NCI-H2227 (cell line): ENCODE results near the gene RNF182.
"Not testable (repeated sequence)": the region's sequence is repeated elsewhere in the genome, so short reads cannot be mapped to it uniquely, and the experiment has no call there.

Experiments
- DNase-seq: peaks from one replicate; lab custom pipeline; 2025; ENCODE audit not compliant: unreplicated experiment; lab: John Stamatoyannopoulos, UW

RNF182 gene

DNA sequence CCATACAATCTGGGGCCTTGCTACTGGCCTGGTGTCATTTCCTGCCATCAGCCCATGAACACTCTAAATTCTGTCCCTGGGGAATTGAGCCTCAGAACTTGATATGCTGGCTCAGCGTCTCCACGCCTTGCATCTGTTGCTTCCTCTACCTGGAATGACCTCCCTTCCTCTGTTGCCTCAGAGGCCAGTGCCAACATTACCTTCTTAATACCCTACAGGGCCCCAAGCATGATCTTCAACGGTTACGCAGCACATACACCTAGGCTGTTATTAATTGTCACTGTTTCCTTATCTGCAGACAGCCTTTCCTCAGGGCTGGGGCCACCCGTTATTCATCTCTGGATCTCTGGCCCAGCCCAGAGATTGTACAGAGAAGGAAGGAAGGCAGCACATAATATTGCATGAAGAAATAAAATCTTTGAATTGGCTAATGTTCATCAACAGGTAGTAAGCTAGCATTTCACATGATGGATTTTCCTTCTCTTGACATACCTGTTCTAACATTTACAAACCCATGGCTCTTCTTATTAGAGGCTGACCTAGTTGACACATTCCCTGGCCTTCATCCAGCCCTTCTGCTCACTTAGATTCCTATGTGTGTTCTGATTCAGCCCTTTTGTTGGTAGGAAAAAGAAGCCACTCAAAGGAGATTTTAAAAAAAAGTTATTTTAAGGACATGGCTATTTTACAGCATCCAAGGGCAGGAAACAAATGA, 8.4 kb upstream of the RNF182 start:
- DNase-seq, result no peak

DNA sequence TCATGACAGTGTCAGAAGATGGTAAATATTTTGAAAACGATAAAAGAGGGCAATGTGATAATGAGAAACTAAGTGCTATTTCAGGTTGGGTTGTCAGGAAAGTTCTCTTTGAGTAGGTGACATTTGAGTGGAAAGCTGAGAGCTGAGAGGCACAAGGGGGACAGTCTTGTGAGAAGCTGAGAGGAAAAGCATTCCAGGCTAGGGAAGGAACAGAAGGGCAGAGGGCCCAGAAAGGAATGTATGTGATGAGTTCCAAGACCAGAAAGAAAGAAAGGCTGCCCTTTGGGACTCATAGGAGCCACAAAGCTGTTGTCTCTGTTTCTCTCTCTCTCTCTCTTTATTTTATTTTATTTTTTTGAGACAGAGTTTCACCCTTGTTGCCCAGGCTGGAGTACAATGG, 7.6 kb upstream of the RNF182 start:
- no peak for DNase-seq

DNA sequence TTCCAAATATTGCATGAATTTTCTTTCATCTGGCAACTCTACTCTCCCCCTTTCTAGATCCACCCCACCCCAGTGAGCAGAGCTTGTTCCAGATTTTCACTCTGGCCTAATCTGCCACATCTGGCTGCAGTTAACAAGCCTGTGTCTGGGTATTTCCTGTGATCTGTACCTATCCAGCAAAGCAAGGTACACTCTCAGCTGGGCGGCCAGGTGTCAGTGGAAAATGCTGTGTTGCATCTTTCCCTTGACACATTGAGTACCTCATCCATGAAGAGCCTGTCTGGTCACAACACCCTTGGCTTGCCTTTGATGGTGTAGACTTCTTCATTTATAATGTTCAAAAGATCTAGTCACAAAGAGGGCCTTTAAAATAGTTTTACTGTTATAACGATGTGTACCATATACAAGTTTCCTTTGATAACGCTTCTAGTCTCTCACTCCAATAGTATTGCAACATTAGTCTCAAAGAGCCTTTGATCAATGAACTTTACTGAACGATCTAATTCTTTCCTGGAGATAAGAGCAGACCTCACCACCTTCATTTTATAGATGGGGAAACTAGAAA, 6.0 kb upstream of the RNF182 start:
- no peak for DNase-seq

DNA sequence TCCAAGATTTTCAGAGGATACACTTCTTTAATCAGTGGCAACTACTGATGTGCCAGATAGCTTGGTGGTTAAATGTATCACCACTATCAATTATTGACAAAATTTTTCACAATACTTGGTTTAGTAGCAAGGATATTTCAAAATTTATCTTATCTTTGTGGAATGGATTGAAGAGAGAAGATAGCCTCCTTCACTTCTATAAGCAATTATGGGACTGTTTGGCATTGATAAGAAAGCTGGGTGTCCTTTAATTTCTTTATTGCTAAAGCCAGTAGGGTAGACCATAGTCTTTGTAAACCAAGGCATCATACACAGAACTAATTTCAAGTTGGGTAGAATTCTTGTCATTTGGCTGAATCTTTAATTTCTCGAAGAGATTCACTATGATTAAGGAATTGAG, 4.9 kb upstream of the RNF182 start:
- no peak for DNase-seq

DNA sequence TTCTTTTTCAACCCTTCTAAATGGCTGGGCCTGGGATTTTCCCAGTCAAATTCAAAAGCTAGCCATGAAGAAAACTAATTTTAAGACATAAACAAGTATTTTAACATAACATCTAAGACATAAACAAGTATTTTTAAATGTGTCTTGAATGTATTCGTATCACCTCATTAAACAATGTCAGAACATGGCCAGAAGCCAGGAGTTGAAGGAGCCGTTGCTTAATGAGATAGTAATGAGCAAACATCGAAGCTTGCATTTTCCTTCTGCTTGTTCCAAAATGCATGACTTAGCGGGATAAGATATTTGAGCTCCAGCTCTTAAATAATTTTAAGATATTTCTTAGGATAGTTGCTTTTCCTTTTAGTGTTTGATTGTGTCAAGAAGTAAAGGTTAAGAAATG, 4.2 kb upstream of the RNF182 start:
- DNase-seq, result no peak

DNA sequence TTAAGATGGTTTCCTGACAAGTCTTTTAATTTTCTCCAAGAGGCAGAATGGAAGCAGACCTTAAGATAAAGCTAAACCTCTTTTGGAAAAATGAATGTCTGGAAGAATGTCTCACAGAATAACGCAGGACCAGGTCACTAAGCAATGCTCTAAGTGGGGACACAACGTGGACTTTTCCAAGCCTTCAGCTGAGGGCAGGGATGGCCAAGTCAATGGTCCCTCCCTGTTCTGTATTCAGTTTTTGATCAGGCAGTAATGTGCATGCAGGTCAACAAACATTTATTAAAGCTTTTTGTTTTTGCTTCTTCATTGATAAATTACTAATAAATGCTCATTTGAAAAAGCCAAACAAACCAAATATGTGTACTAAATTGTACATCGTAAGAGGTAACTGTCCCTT, 2.0 kb upstream of the RNF182 start:
- no peak for DNase-seq

DNA sequence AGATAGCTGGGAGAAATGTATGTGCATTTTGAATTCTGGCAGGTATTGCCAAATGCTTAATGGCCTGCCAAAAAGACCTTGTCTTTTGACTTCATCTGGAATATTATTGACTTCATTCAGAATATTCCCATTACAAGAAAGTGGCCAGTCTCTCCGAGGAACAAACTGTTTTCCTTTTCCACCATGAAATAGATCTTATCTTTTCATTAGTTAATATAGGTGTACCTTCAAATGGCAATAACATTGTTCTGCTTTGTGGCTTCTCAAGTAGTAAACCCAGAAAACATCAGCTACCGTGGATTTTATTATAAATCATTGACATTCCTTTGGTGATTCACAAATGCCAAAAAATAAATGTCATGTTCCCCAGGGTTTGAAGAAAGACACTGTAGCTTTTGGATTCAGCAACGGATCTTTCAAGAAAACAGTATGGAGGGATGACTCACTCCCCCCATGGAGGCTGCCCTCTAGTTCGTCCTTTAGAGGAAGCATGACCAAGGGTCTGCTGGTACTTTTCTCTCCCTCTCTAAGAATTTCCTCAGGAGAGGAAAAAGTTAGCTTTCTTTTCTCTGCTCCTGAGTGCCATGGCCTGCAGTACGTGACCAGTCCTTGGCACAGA, 1.1 kb upstream of the RNF182 start:
- DNase-seq, result no peak

DNA sequence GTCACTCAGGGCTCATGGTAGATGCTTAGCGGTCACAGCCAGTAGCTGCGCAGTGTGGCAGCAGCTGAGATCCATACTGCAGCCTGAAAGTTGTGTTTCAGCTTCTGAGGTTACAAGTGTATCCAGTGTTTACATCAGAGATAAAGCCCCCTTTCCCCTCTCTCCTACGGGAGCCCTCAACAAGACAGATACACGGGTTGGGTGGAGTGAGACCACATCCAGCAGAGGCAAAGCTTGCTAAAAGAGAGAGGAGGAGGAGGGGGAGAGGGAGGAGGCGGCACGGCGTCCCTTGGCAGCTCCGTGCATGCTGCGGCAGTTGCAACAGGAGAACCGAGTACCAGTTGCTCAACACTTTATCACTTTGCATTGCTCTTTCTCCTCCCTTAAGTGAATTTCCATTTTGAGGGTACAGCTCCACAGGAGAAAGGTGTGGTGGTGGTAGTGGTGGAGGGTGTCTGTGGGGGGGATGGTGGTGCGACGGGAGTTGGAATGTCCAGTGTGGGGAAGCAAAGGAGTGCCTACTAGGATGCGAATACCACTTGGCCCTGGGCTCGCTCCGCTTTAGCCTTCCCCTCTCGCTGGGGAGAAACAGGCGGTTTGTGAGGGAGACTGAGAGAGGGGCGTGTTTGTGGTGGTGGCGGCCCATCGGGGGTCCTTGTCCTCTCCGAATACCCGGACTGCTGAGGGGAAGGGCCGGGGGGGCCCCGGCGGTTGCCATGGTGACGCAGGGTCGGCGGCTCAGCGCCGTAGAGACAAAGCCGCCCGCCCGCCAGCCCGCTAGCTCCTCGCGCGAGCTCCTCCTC, 405 bp upstream of the RNF182 start:
- DNase-seq, result peak; percentile 92

DNA sequence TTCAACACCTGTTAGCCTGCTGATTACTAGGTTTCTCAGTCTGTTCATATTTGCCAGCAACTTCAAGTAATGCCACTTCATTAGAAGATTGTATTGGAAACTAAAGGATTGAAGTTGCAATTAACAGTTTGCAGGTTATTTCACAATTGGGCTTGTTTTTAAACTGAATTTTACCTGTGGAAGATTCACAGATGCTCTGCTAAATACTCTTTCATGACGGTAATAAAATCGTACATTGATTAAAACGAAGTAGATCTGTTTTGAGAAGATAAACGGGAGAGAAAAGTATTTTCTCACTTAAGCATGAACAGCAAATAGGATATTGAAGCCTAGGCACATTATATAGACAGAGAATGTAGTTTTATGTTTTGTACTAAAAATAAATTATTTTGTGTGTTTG, 1.6 kb downstream of the RNF182 start:
- no peak for DNase-seq

DNA sequence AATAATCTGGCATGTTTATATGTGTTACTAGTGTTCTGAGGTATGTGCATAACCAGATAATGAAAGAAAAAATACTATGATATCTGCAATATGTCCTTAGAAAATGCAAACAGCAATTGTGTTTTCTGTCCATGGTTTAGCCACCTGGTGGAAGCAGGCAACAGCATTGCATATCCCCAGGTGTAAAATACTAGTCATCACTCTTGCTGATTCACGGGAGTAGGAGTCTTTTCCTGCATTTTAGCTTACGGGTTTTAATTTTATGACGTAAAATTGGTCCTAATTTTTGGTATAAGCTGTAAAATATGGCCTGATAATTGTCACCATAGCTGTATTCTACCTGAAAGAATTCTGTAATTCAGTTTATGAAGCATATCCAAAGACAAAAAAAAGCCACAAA, 2.5 kb downstream of the RNF182 start:
- no peak for DNase-seq

DNA sequence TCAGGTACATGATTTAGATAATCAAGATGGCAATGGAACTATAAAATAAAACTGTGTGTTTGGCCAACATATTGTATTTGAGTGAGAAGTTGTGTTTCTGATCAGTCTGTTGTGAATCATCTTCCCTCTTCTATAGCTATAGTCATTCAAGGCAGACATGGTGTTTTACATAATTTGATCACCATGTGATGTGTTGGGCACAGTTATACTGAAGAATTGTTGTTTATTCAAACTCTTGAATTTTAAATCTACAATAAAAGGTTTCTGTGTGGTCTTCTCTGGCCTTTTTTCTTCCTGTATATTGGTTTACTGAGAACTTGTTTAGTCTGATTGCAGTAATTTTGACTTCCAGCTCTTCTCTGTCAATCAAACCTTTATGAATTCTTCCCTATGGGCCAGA, 4.4 kb downstream of the RNF182 start:
- DNase-seq, result no peak

DNA sequence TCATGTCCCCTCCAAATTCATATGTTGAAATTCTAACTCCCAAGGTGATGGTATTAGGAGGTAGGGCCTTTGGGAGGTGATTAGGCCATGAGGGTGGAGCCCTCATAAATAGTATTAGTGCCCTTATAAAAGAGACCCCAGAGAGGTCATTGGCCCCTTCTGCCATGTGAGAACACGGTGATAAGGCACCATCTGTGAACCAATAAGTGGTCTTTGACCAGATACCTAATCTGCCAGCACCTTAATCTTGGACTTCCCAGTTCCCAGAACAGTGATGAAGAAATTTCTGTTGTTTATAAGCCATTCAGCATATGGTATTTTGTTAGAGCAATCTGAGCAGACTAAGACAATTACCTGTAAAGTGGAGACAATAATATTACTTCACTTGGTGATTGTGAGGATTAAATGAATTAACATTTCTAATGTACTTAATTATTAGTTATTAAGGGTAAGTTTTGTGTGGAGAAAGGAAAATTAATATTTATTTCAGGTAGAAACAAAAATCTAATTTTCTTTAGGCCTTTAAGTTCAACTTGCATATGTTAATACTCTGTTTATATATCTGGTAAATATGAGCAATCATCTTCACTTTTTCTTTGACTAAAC, 7.1 kb downstream of the RNF182 start:
- DNase-seq, result no peak

DNA sequence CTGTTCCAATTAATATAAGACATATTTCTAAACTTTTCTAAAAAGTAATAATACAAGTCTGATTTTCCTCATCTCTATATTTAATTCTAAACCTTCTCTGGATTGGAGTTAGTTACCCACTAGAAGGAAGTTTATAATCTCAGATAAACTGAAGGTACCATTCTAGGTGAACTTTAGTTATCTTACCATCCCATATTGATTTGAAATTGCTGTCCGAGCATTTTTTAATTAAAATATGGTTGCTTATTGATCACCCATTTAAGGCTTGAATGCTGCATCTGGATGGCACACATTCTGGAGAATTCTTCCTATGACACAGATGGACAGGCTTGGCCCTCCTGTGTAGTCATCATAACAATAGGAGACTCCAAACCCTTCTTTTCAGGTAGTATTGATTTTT, 8.0 kb downstream of the RNF182 start:
- DNase-seq, result no peak

DNA sequence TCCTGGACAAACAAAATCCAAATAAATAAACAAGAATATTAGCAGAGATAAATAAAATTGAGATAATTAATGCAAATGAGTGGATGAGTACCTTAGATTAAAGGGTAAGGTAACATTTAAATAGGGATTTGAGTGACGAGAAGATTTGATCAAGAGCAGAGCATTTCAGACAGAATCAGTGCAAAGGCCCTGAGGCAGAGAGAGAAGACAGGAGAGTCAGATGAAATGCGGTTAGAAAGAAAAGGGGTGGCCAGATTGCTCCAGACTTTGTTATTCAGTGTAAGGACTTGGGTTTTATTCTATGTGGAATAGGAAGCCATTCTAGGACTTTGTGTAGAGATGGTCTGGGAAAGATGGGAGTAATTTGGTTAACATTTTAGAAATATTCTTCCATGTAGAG, 10.0 kb downstream of the RNF182 start:
- no peak for DNase-seq

DNA sequence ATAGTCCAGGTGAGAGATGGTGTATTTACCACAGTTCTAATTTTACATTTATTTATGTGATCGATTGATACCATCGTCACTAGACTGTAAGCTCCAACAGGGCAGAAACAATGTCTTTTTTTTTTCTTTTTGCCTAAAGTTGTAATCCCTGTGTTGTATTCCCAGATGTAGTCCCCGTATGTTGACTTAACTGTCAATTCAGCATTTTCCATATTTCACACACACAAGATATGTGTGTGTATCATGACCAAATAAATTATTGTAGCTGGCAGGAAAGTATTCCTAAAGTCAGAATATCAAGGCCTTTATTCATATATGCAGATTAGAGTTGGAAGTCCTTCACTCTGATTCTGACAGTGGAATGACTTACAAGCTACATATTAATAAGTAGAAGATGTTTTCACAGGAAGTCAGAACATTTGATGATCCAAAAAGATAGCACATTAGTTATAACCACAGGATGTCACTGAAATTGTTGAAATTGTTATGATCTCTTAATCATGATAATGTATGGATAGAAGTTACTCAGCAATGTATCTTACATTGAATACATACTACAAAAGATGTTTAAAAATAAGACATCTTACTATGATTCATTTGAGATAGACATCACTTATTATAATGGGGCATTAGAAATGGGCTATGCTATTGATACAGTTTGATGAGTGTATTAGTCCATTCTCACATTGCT, 10.6 kb downstream of the RNF182 start:
- no peak for DNase-seq

DNA sequence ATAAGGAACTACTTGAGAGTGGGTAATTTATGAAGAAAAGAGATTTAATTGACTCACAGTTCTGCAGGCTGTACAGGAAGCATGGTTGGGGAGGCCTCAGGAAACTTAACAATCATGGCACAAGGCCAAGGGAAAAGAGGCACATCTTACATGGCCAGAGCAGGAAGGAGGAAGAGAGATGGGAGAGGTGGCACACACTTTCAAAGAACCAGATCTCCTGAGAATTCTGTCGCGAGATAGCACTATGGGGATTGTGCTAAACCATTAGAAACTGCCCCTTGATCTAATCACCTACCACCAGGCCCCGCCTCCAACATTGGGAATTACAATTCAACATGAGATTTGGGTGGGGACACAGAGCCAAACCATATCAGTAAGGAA, 11.1 kb downstream of the RNF182 start:
- not testable (repeated sequence) for DNase-seq

DNA sequence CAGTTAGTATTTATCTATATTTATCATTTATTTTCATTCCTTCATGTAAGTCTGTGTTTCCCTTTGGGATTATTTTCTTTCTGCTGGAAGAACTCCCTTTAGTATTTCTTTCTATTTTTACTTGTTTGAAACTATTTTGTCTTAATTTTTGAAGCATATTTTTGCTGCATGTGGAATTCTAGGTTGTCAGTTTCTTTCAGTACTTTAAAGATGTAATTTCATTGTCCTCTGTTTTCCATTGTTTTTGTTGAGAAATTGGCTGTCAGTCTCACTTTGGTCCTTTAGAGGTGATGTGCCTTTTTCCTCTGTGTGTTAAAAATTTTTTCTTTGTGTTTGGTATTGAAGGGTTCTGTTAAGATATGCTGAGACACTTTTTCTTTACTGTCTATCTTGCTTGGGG, 17.1 kb downstream of the RNF182 start:
- DNase-seq, result no peak

DNA sequence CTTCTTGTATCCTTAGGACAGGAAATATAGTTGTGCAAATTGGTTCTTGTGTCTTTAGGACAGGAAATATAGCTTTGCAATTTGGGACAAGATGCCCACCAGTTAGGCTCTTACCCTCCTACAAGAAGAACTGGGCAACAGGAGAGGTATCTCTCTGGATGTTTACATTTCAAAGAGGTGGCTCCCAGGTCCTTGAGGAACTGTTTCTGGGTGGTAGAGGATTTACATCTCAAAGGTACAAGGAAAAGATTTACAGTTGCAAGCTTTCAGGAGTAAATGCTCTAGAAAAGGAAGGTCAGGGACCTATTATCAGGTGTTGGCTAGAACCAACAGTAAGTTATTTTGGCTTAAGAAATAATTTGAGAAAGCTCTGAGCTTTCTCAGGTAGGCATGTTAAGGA, 19.2 kb downstream of the RNF182 start:
- no peak for DNase-seq

DNA sequence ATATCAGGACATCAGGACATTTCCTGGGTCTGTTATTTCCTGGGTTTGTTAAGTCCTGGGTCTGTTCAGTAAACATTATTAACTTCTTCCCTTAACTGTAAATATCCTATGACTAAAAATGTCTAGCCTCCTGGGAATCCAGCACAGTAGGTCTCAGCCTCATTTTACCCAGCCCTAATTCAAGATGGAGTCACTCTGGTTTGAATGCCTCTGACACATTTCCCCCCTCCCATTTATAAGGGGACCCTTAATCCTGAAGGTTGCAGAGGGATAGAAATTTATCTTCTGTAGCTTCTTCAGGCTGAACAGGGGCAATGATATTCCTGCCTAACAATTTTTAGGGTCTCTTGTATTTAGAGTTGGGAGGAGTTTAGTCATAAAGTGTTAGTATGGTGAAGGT, 21.8 kb downstream of the RNF182 start:
- DNase-seq, result no peak

DNA sequence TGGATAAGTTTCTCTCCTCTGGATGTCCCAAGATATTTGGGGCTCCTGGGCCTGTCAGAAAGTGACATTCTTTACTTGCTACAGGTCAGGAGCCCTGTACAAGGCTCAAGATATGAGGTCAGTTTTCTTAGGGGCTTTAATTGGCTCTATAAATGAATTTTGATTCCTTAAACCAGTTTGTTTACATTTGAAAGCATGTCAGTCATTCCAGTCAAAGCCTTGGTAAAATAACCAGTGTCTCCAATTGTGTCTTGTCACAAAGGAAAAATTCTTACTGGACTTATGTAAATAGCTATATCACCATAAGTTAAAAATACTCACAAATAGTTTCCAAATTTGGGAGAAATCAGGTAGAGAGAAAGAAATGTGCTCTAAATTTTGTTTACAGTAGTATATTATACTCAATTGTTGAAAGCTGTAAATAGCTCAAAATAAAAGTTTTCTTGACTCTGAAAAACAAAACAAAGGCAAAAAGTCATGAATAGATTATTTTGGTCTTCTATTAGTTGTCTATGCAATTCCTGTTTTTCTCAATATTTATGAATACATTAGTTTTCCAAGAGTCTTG, 22.9 kb downstream of the RNF182 start:
- DNase-seq, result no peak

DNA sequence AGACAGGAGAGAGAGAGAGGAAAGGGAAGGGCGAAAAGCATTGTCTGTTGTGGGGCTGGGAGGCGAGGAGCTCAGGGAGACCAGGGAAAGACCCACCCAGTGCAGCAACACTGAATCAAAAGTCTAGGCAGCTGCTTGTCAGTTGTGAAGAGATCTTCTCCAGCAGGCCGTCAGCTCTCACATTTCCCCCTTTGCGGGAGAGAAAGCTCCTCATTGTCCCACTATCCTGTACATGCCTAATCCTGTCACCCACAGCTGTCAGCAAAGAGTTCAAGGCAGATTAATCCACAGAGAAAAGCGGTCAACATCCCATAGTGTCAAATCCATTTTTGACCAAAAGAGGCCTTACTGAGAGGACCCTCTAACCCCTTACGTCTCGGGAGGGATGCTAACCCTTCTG, 27.3 kb downstream of the RNF182 start:
- no peak for DNase-seq
